Stimulated activated CD8-positive, alpha-beta memory T cell treated with anti-CD3 and anti-CD28 coated beads, Interleukin-2, amount 100 ng/mL, for 1 hour (primary cell): ENCODE measurements around the gene ACTL10.

ENCODE experiments used
- DNase-seq, 2 donors: peaks; one replicate each; pipeline ENCODE4 v3.0.0-alpha.2; 2020; ENCODE audit warnings: low read depth in 2 of 2

ACTL10 gene

GRCh38 chr20:33649201-33649681, 17.5 kb upstream of the ACTL10 start:
- DNase-seq, result no peak

DNA sequence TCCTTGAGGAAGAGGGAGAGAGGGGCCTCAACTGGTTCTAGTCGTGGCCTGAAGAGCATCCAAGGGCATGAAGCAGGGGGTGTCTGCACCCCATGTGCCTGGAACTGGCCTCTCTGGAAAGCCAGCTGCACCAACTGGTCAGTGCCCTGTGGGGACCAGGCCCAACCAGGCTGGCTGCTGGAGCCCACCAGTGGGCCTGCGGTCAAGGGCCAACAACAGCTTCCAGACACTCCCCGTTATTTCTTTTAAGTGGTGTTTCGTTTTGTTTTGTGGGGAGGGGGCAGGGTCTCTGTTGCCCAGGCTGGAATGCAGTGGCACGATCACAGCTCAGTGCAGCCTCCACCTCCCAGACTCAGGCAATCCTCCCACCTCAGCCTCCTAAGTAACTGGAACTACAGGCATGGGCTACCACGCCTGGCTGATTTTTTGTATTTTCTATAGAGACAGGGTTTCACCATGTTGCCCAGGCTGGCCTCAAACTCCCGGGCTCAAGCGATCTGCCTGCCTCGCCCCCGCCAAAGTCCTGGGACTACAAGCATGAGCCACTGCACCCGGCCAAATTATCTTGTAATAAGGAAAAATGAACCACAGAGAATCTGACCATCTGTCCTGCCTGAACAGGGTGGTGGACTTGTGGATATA, 16.5 kb upstream of the ACTL10 start:
- DNase-seq, result no peak

GRCh38 chr20:33650753-33651561, 15.8 kb upstream of the ACTL10 start:
- no peak for DNase-seq

GRCh38 chr20:33651562-33652048, 15.1 kb upstream of the ACTL10 start:
- DNase-seq, result no peak

DNA sequence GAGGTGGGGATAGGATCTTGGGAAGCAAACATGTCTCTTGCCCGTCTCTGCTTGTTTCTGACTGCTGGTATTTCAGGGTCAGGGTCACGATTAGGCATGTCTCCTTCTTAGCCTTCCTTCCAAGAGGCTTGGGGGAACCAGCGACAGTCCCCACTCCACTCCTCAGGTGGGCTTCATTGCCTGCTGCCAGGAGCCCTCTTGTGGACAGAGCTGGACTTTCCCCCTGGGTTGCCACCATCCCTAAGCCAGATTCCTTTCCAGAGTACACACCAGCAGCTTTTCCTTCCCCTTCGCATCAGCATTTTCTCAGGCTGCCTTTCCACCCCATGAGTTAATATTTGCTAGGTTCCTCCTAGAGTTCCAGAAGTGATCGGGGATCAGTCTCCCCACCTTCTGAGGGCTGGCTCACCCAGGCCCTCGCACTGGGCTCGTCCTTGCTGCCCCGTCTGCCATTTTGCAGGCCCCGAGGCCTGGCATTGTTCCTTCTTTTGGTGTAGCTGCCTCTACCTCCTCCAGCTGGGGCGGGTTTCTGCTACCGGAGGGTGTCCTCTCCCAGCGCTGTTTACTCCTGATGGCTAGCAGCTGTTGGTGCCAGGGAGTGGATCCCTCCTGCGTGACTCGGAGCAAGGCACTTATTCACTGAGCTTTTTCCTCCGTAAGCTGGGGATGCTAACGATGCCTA, 13.4 kb upstream of the ACTL10 start:
- no peak for DNase-seq

GRCh38 chr20:33653900-33654596, 12.7 kb upstream of the ACTL10 start:
- no peak for DNase-seq

DNA sequence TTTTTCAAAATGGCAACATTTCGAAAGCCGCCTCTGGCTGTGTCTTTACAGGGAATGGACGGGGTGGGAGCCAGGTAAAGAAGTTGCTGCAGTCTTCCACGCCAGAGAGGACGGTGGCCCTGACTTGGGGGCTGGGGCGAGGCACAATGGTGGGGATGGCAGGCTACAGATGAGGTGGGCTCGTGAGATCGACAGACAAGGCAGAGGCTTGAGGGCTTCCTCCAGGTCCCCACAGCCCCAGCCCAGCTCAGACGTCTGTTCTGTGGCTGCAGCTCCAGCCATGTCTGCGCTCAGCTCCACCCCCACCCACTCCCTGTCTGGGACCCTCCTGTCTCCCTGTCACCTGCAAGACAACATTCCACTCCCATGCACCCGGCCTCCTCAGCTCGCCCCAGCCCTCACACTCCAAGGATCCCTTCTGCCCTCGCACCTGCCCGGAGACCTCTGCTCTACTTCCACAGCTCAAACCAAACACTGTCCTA, 12.0 kb upstream of the ACTL10 start:
- no peak for DNase-seq

GRCh38 chr20:33655164-33655563, 11.6 kb upstream of the ACTL10 start:
- no peak for DNase-seq

DNA sequence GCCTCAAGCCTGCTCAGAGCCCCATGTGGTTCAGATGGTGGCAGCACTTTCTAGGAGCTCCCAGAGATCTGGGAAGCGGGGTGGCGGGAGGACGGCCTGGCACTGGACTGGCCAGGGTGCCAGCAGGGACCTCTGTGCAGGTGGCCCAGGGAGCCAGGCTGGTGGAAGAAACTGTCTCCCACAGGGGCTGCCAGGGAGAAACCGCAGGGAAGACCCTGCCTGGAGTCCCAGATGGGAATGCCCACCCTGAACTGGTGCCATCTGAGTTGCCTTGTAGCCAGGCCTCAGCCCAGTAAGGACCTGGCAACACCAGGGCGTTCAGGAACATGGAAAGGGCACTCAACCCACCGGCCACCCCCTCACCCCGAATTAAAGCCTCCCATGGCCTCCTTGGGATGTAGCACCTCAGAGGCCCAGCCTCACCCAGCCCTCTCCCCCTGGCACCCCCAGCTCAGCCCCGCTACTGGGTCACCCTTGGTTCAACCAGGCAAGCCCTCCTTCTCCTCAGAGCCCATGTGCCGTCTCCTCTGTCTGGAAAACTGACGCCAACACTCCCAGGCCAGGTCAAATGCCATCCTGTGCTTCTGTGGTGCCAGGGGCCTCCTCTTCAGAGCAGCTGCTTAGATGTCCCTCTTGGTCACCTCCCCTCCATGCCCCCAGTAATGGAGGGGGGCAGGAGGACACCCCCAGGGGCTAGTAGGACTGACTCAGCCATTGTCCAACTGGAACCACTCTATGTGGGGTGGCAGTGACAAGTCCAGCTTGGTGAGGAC, 10.5 kb upstream of the ACTL10 start:
- DNase-seq, result no peak

GRCh38 chr20:33656783-33657703, 9.7 kb upstream of the ACTL10 start:
- DNase-seq, result no peak

- DNase-seq, result no peak
Measured at GRCh38 chr20:33657704-33658095, 9.0 kb upstream of the ACTL10 start.

DNA sequence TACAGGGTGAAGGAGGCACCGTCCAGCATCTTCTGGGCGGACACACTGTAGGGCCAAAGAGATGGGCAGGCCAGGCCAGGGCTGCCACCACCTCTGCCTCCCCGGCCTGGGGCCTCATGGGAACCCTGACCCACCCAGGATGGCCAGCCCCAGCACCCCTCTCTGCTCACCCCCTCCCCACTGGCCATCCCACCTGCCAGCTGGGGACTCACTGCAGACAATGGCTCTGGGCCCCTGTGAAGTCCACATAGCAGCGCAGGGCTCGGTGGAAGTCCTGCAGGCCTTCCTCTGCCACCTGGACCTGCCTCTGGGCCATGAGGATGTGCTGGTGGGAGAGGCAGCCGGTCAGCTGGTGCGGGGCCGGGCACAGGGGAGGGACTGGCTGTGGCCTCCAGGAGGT, 8.2 kb upstream of the ACTL10 start:
- no peak for DNase-seq

DNA sequence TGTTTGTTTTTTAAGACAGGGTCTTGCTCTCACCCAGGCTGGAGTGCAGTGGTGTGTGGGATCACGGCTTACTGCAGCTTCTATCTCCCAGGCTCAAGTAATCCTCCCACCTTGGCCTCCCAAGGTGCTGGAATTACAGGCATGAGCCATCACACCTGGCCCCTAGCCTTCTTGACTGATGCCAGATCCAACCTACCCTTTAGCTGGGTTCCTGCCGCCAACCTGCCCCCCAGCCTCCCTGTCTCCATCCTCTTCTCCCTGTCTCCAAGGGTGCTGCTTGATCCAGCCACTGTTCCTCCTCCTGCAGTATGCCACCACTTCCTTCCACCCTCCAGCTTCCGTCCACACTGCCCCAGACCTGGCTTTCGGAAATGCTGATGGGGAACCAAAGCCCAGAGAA, 7.8 kb upstream of the ACTL10 start:
- no peak for DNase-seq

- DNase-seq, result no peak
Measured at GRCh38 chr20:33659341-33660034, 7.3 kb upstream of the ACTL10 start.

- DNase-seq, result no peak
Measured at GRCh38 chr20:33660035-33660684, 6.6 kb upstream of the ACTL10 start.

GRCh38 chr20:33660685-33661058, 6.1 kb upstream of the ACTL10 start:
- no peak for DNase-seq

DNA sequence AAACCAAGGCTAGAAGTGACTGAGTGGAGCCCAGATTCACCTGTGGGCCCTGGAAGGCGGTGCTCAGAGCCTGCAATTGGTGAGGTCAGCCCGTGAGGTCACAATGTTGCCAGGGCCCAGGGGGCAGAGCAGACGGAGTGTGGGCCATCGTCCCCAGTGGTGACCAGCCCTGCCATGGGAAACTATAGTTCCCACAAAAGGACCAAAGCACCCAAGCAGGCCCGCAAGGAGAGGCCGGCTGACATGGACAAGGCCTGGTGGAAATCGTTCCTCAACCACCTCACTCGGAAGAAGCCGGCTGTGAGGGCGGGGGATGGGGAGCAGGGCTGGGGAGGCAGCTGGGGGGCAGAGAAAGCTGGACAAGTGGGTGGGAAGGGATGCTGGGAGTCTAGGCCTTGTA, 4.6 kb upstream of the ACTL10 start, which contains the start of gene C20orf144:
Gene C20orf144, plus strand, starts transcription at position 156 of the 400 bp plus-strand sequence. Its CDS starts 19 bp downstream, at position 175.
- no peak for DNase-seq
